CMK (cell line): ENCODE data around the gene FGD1.
"Not testable (repeated sequence)": the region's sequence is repeated elsewhere in the genome, so short reads cannot be mapped to it uniquely, and the experiment has no call there.

Experiments used
- DNase-seq: peaks from one replicate; pipeline ENCODE4 v3.0.0-alpha.2; 2010; ENCODE audit warnings: low read depth

The FGD1 gene

DNA sequence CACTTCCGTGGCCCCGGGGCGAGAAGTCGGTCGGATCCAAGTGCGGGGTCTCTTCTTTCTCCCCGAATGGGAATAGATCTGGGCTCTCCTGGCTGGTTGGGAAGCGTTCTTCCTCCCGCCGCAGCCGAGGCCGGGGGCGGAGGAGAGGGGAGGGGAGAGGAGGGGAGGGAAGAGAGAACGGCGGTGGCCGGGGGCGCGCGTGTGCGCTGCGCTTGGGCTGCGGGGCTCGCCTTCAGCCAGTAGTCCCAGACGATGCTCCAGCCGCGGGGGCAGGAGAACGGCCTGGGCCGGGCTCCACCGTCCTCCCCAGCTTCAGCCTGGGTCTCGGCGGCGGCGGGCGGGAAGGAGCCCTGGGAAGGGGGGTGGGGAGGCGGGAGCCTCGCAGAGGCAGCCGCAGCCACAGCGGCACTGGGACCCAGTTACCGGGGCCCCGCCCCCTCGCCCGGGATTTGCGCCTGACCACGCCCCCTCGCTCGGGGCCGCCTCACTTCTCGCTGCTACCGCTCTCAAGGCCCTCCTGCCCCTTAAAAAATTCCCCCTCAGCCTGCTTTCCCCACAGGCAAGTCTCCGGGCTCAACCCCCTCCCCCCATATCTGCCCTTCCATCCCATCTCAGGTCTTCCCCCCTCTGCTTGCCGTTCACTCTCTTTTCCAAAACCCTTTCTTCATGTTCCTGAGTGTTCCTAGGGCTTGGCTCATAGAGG, at the start of gene FGD1:
Gene FGD1, minus strand, starts transcription at position 421 of the 703 bp plus-strand sequence. CDS start 802 bp downstream, outside the sequence.
- no peak for DNase-seq

DNA sequence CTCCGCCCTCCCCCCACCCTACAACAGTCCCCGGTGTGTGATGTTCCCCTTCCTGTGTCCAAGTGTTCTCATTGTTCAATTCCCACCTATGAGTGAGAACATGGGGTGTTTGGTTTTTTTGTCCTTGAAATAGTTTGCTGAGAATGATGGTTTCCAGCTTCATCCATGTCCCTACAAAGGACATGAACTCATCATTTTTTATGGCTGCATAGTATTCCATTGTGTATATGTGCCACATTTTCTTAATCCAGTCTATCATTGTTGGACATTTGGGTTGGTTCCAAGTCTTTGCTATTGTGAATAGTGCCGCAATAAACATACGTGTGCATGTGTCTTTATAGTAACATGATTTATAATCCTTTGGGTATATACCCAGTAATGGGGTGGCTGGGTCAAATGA, 46.2 kb upstream of the FGD1 start:
- DNase-seq, result not testable (repeated sequence)

- DNase-seq, result no peak
These were observed 44.3 kb upstream of the FGD1 start for GRCh38 chrX:54540289-54540688.

GRCh38 chrX:54534271-54534670, 38.2 kb upstream of the FGD1 start:
- no peak for DNase-seq

DNA sequence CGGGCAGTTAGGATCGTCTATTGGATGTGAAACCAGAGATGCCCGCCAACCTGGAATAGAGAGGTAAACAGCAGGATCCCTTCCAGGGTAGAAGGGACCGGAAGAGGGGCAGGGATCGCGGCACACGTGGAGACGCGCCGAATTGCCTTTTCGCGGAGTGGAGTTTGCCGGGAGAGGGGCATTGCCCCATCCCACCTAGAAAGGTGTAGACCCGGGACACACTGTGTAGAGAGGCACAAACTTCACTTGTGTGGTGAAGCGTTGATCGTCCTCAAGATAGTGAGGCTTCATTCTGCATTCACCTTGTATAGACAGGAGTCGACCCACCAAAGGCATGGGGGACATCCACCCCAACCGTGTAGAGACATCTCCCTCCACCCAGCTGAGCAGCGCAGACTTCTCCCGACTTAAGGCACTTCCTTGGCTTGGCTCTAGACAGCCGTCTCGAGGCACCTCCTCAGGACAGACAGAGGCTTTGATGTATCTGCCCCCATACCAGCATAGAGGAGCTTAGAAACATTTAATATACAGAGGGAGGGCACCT, 34.4 kb upstream of the FGD1 start:
- no peak for DNase-seq

DNA sequence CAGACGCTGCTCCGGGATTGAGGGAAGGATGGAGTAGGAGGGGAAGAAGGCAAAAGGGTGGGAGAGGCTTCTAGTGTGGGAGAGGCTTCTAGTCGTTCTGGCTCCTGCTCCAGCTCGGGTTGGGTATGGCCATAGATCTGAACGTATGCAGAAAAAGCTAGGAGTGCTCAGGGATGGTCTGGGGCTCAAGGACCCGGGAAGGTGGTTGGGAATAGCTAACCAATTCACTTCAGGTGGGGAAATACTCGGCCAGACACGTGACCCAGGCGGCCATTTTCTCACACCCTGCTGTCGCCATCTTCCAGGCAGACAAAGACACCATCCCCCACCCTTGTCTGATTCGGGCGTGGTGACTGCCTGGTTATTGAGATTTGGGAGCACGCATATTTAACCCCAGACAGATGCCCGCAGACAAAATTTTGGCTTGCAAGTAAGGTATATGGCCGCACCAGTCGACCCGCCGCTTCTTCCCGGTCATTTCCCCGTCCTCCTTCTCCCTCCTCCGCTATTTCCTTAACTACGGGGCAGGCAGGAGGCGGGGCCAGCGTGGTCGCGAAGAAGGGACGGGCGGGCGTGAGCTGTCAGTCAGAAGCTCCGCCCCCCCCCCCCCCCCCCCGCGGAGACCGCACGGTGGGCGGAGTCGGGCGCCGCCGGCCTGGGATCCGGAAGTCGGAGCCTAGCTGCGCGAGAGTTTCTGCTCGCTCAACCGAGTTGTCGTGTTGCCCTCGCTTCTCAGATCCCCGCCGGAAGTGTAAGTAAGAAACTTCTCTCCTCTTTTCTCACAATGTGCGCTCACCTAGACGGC, 33.7 kb upstream of the FGD1 start, which contains the start of gene GNL3L:
Gene GNL3L, plus strand, starts transcription at position 668 of the 805 bp plus-strand sequence. CDS start 2,348 bp downstream, outside the sequence.
- peak; percentile 68 for DNase-seq

- DNase-seq, result no peak
These were observed 33.1 kb upstream of the FGD1 start for GRCh38 chrX:54529151-54529550.

DNA sequence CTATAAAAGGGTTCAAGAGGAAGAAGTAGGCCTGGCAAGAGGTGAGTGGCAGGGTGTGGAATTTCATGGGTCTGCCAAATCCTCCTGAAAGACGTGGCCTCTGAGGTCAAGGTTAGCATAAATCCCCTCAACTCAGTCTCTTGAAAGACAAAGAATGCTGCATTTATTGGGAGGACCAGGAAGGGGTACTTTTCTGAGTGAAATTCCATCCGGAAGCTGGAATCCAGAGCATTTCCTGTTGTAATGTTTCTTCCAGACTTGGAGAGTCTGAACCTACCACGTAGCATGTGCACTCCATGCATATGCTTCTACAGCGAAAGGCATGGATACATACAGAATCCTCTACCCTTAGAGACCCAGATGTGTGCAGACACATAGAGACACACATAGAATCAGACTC, 13.4 kb upstream of the FGD1 start:
- DNase-seq, result no peak

DNA sequence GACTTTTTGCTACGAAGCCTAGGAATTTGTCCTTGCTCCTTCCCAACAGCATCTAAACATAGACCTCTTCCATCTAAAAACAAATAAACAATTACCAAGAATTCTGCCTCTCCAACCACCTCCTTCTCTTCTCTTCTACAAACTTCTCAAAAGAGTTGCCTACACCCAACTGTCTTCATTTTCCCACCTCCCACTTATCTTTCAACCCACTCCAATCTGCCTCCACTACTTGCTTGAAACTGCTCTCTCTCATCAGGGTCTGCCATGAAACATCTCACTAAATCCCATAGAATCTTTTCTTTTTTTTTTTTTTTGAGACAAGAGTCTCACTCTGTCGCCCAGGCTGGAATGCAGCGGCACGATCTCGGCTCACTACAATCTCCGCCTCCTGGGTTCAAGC, 902 bp upstream of the FGD1 start:
- no peak for DNase-seq

DNA sequence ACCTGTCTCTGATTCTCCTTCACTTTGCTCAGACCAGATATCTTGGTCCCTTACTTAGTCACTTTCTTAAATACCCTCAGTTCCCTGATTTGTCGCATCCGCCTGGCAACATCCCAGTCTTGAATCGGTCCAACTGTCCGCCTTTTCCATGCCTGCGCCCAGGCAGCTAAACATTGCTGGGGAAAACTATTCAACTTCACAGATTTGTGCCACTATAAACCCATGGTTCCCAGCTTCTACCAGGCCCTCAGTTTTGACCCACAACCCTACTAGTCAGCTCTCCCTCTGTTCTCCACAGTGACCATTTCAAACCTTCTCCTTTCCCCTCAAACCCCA, 451 bp upstream of the FGD1 start:
- no peak for DNase-seq

- DNase-seq, result no peak
These were observed 833 bp downstream of the FGD1 start for GRCh38 chrX:54494989-54495813.

DNA sequence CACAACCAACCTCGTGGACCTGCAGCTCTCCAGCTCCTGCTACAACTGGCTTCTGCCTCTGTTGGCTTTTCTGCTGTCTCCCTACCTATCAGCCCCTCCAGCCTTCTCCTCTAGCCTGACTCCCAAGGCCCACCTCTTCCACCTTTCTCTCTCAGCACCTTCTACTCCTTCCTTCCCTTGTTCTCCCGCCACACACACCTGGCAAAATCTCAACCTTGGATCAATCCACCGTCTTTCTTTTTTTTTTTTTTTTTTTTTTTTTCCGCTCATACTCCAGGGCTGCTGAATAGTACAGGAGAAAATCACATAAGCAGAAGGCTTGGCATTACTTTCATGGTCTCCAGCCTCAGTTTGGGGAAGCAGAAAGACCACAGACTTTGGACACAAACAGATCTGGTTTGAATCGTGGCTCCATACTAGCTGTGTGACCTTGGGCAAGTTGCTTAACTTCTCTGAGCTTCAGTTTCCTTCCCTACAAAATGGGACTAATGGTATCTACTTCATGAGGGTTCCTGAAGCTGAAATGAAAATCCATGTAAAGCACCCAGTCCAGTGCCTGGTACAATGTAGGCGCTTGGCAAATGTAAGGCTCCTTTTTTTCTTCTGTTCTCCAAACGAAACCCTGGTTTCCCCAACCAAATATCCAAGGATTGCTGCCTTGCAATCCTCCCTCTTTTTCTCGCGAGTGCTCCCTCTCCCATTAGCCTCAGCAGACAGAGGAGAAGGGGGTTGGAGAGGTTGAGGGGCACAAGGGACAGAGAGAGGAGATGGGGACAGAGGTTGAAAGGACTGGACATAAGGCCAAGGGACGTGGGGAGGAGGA, 1.7 kb downstream of the FGD1 start:
- DNase-seq, result no peak

GRCh38 chrX:54492340-54492739, 3.7 kb downstream of the FGD1 start:
- DNase-seq, result no peak

GRCh38 chrX:54489819-54490218, 6.2 kb downstream of the FGD1 start:
- DNase-seq, result not testable (repeated sequence)

DNA sequence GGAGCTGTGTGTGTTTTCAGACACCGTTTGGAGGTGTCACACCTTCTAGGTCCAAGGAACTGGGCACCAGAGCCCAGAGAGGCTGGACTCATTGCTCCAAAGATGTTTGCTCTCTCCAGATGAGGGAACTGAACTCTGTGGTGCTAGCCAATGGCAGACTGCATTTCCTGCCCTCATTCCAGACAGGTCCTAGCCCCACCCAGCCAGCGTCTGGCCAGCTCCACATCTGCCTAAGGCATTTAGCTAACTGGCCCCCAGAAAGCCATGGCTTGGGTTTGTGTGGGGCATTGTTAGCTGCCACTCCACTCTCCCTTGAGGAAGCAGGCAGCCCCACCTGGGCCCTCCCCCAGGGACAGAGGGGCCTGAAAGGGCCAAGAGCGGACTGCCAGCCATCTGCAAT, 11.4 kb downstream of the FGD1 start:
- DNase-seq, result no peak

DNA sequence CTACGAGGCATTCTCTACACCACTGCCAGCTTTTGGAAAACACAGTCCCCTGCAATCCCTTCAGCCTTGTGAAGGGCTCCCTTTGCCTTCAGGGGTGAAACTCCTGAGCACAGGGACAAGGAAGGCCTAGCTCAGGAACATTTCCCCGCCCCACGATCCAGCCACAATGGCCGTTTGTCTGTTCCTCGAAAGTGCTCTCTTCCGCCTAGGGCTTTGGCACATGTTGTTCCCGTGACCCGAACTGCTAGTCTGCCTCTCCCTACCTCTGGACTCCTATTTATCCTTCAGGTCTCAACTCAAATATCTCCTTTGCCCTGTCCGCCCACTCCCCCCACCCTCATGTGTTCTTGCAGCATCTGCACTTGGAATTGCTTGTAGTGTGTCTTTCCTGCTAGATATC, 12.1 kb downstream of the FGD1 start:
- DNase-seq, result no peak

DNA sequence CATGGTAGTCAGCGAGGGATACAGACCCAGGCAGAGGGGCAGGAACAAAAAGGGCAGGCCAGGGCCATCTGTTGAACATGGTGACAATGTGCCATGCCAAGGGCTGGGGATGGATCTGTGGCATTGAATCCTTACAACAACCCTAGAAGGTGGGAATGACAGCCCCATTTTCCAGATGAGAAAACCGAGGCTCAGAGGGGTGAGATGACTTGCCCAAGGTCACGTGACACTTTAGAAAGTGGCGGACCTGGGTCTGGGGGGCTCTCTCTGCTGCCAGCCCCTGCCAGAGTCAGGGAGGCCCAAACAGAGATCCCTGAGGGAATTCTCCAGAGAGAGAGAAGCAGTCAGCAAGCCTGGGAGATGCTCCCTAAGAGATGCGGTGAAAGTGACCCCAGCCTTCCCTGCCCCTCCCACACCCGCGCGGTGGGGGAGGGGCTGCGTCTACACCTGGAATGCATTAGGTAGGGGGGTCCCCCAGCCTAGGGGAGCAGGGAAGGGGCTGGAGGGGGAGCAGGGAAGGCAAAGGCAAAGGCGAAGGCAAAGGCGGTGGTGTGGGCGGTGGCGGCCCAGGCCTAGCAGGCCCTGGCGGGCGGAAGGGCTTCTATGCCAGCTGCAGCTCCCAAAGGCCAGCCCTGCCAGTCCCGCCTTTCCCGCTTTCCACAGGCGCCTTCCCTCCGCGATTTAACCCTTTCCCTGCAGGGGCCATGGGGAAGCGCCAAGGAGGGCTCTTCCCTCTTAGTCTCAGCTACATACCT, 13.0 kb downstream of the FGD1 start:
- no peak for DNase-seq

- DNase-seq, result no peak
These were observed 16.6 kb downstream of the FGD1 start for GRCh38 chrX:54479136-54480111.
